Natural killer cell treated with Interleukin-12 subunit alpha and Interleukin-12 subunit beta and Interleukin-15 and Interleukin-18, amount 100 ng/mL, for 72 hours (primary cell): ENCODE measurements around the gene TNF. TPM values are rescaled to one million over a fixed set of nuclear protein-coding genes. Genes with fewer than 3 reads are reported as not detected.
A peak's percentile ranks its signal among the peaks of the same experiment; 100 is the strongest.
"Not testable (repeated sequence)": the region's sequence is repeated elsewhere in the genome, so short reads cannot be mapped to it uniquely, and the experiment has no call there.

Source experiments
- ATAC-seq, 2 donors: fragments of 150-1000 bp; cut with Tn5 transposase in 1 of 2; sonication (Bioruptor Pico), chemical (Tn5 transposase) in 1 of 2; 2 replicates each; pipeline ENCODE4 v1.10.0; 2021
- DNase-seq: peaks from one replicate; pipeline ENCODE4 v3.0.0; 2022; ENCODE audit warnings: low spot score
- H3K27ac Mint-ChIP-seq, 2 donors: 1 replicate in 1 of 2; 2 replicates in 1 of 2; pipeline ENCODE4 v1.8.0; 2022; ENCODE audit warnings: mixed read lengths in 2 of 2, mild to moderate bottlenecking in 1 of 2, moderate library complexity in 1 of 2
- H3K27me3 Mint-ChIP-seq, 2 donors: 1 replicate in 1 of 2; 2 replicates in 1 of 2; pipeline ENCODE4 v1.8.0; 2022; ENCODE audit warnings: mixed read lengths in 2 of 2
- H3K36me3 Mint-ChIP-seq: one replicate; pipeline ENCODE4 v1.8.0; 2022; ENCODE audit warnings: mixed read lengths
- H3K4me1 Mint-ChIP-seq, 2 donors: 1 replicate in 1 of 2; 2 replicates in 1 of 2; pipeline ENCODE4 v1.8.0; 2022; ENCODE audit warnings: low read depth in 2 of 2, mixed read lengths in 2 of 2, mild to moderate bottlenecking in 1 of 2
- H3K4me3 Mint-ChIP-seq: one replicate; pipeline ENCODE4 v1.8.0; 2022; ENCODE audit warnings: mixed read lengths
- H3K9me3 Mint-ChIP-seq: 2 replicates; pipeline ENCODE4 v1.8.0; 2022; ENCODE audit warnings: mixed read lengths
- total RNA-seq, 2 donors: library from RNA; stranded (reverse); gene quantifications; one replicate each; pipeline ENCODE4 v1.2.3, GENCODE V29; 2022

TNF gene
- total RNA-seq, 2 donors from 2014 or later: 320 to 420 TPM

- Mint-ChIP-seq H3K4me3 (peak overlapping the region; percentile 49), H3K4me1 (peaks cover 30 to 33% of the 10 kb centered on the region in 2 donors), H3K27ac (peak overlapping the region; percentile 61 to 82)
- ATAC-seq (peak; percentile 32 to 67), DNase-seq (peak; percentile 81)
- H3K27me3 Mint-ChIP-seq, H3K36me3 Mint-ChIP-seq, H3K9me3 Mint-ChIP-seq: not testable (repeated sequence)
Measured at GRCh38 chr6:31551371-31551770, 24.0 kb upstream of the TNF start.

GRCh38 chr6:31556307-31556706 is 19.1 kb upstream of the TNF start:
- ATAC-seq (no peak), DNase-seq (no peak)
- Mint-ChIP-seq H3K9me3 (peaks cover 3% of the 10 kb centered on the region), H3K27ac (peak overlapping the region; percentile 94 to 95), H3K27me3 (no peaks in the 10 kb centered on the region), H3K4me3 (peak overlapping the region; percentile 45), H3K36me3 (peaks cover 7% of the 10 kb centered on the region), H3K4me1 (peaks cover 46 to 48% of the 10 kb centered on the region in 2 donors)

GRCh38 chr6:31557443-31558317 is 17.7 kb upstream of the TNF start:
- Mint-ChIP-seq H3K27me3 (no peaks in the 10 kb centered on the region), H3K4me1 (peaks cover 53 to 56% of the 10 kb centered on the region in 2 donors), H3K27ac (peak overlapping the region; percentile 94 to 95), H3K4me3 (peak overlapping the region; percentile 90), H3K9me3 (peaks cover 3% of the 10 kb centered on the region), H3K36me3 (peaks cover 13% of the 10 kb centered on the region)
- ATAC-seq (no peak), DNase-seq (no peak)

GRCh38 chr6:31558318-31558625 is 17.1 kb upstream of the TNF start:
- DNase-seq (no peak), ATAC-seq (no peak)
- no peaks in the 10 kb centered on the region for H3K27me3 Mint-ChIP-seq
- peaks cover 3% of the 10 kb centered on the region for H3K9me3 Mint-ChIP-seq
- peaks cover 13% of the 10 kb centered on the region for H3K36me3 Mint-ChIP-seq
- H3K27ac Mint-ChIP-seq: peak overlapping the region; percentile 94 to 95
- H3K4me1 Mint-ChIP-seq: peaks cover 58 to 62% of the 10 kb centered on the region in 2 donors
- H3K4me3 Mint-ChIP-seq: peak overlapping the region; percentile 90

GRCh38 chr6:31558631-31559500 is 16.5 kb upstream of the TNF start:
- ATAC-seq (peak; percentile 75 to 77), DNase-seq (peak; percentile 92)
- Mint-ChIP-seq H3K4me3 (peak overlapping the region; percentile 90), H3K36me3 (peaks cover 16% of the 10 kb centered on the region), H3K27ac (peak overlapping the region; percentile 94 to 95), H3K4me1 (peaks cover 62 to 66% of the 10 kb centered on the region in 2 donors), H3K9me3 (peaks cover 3% of the 10 kb centered on the region), H3K27me3 (no peaks in the 10 kb centered on the region)

GRCh38 chr6:31559606-31559957 is 15.8 kb upstream of the TNF start:
- DNase-seq (no peak), ATAC-seq (peak; percentile 12 to 40)
- Mint-ChIP-seq H3K27ac (peak overlapping the region; percentile 94 to 95), H3K36me3 (peaks cover 17% of the 10 kb centered on the region), H3K4me3 (peak overlapping the region; percentile 90), H3K9me3 (peaks cover 3% of the 10 kb centered on the region), H3K27me3 (no peaks in the 10 kb centered on the region), H3K4me1 (peaks cover 62 to 63% of the 10 kb centered on the region in 2 donors)

- Mint-ChIP-seq H3K4me3 (peak overlapping the region; percentile 90), H3K36me3 (peaks cover 17% of the 10 kb centered on the region)
- ATAC-seq: peak; percentile 83 to 86
Measured at GRCh38 chr6:31559958-31560696, 15.2 kb upstream of the TNF start.

GRCh38 chr6:31560697-31561058 is 14.7 kb upstream of the TNF start:
- H3K4me1 Mint-ChIP-seq: peaks cover 71% of the 10 kb centered on the region in 2 donors
- peaks cover 3% of the 10 kb centered on the region for H3K9me3 Mint-ChIP-seq
- peak overlapping the region; percentile 94 to 95 for H3K27ac Mint-ChIP-seq
- DNase-seq: no peak
- H3K27me3 Mint-ChIP-seq: no peaks in the 10 kb centered on the region
- no peak for ATAC-seq
- peak overlapping the region; percentile 90 for H3K4me3 Mint-ChIP-seq
- peaks cover 17% of the 10 kb centered on the region for H3K36me3 Mint-ChIP-seq

More at GRCh38 chr6:31559958-31560696, 15.2 kb upstream of the TNF start:
- peaks cover 3% of the 10 kb centered on the region for H3K9me3 Mint-ChIP-seq
- DNase-seq: peak; percentile 94
- H3K27ac Mint-ChIP-seq: peak overlapping the region; percentile 94 to 95
- H3K4me1 Mint-ChIP-seq: peaks cover 65 to 66% of the 10 kb centered on the region in 2 donors
- no peaks in the 10 kb centered on the region for H3K27me3 Mint-ChIP-seq

GRCh38 chr6:31567531-31568370 is 7.6 kb upstream of the TNF start:
- H3K36me3 Mint-ChIP-seq: peaks cover 4% of the 10 kb centered on the region
- ATAC-seq (peak; percentile 28 to 52), DNase-seq (no peak)
- no peaks in the 10 kb centered on the region for H3K9me3 Mint-ChIP-seq
- peak overlapping the region; percentile 86 for H3K4me3 Mint-ChIP-seq
- H3K27me3 Mint-ChIP-seq: no peaks in the 10 kb centered on the region
- H3K27ac Mint-ChIP-seq: peak overlapping the region; percentile 87 to 88
- peaks cover 65 to 76% of the 10 kb centered on the region in 2 donors for H3K4me1 Mint-ChIP-seq

GRCh38 chr6:31568537-31568961 is 6.8 kb upstream of the TNF start:
- Mint-ChIP-seq H3K27me3 (no peaks in the 10 kb centered on the region), H3K27ac (peak overlapping the region; percentile 87 to 88), H3K4me3 (peak overlapping the region; percentile 86), H3K4me1 (peaks cover 66 to 78% of the 10 kb centered on the region in 2 donors), H3K36me3 (peaks cover 4% of the 10 kb centered on the region), H3K9me3 (no peaks in the 10 kb centered on the region)
- DNase-seq: peak; percentile 88
- peak; percentile 77 to 86 for ATAC-seq

- DNase-seq (no peak), ATAC-seq (no peak)
- H3K4me3 Mint-ChIP-seq: peak overlapping the region; percentile 69
- peak overlapping the region in 1 of 2 donors; percentile 88 for H3K27ac Mint-ChIP-seq
- H3K36me3 Mint-ChIP-seq: no peaks in the 10 kb centered on the region
- H3K9me3 Mint-ChIP-seq: no peaks in the 10 kb centered on the region
- peaks cover 70 to 79% of the 10 kb centered on the region in 2 donors for H3K4me1 Mint-ChIP-seq
- no peaks in the 10 kb centered on the region for H3K27me3 Mint-ChIP-seq
Measured at GRCh38 chr6:31569861-31570536, 5.4 kb upstream of the TNF start.
